ENCODE measurements around the gene MLH1. TPM values are rescaled to one million over a fixed set of nuclear protein-coding genes. Genes with fewer than 3 reads are reported as not detected.

Gene MLH1
- total RNA-seq, 1 experiment from 2014 or later: 47.2 TPM

- TF ChIP-seq CDX4 (CRISPR knock-in tag; IDR thresholded peaks at IDR 0.05; ENCODE audit: borderline replicate concordance) (no peak), MXD4 (CRISPR knock-in tag; IDR thresholded peaks at IDR 0.05; ENCODE audit: borderline replicate concordance) (no peak), AR (CRISPR knock-in tag; IDR thresholded peaks at IDR 0.05) (no peak), E2F5 (CRISPR knock-in tag; IDR thresholded peaks at IDR 0.05) (peak; percentile 80; the same call in 1 of the 2 replicates), FOXP4 (CRISPR knock-in tag; IDR thresholded peaks at IDR 0.05) (peak; percentile 13; the same call in 1 of the 2 replicates), TEAD1 (CRISPR knock-in tag; IDR thresholded peaks at IDR 0.05) (0 out of 2 replicates have a peak, but pooled peaks have one; percentile 26), TP53 (CRISPR knock-in tag; IDR thresholded peaks at IDR 0.05) (no peak), AFF4 (CRISPR knock-in tag; IDR thresholded peaks at IDR 0.05; ENCODE audit: borderline replicate concordance) (no peak), MYBL2 (CRISPR knock-in tag; IDR thresholded peaks at IDR 0.05) (no peak), ERG (CRISPR knock-in tag; IDR thresholded peaks at IDR 0.05) (no peak), NR1H2 (CRISPR knock-in tag; IDR thresholded peaks at IDR 0.05) (no peak), ZNF121 (CRISPR knock-in tag; IDR thresholded peaks at IDR 0.05) (no peak), ZMAT4 (CRISPR knock-in tag; IDR thresholded peaks at IDR 0.05) (no peak), ATF3 (CRISPR knock-in tag; conservative IDR thresholded peaks at IDR 0.05) (no peak), SOX15 (CRISPR knock-in tag; IDR thresholded peaks at IDR 0.05) (no peak), FOXJ3 (CRISPR knock-in tag; IDR thresholded peaks at IDR 0.05; ENCODE audit: borderline replicate concordance) (no peak), ZNF532 (CRISPR knock-in tag; IDR thresholded peaks at IDR 0.05; ENCODE audit: borderline replicate concordance) (no peak), ZNF219 (CRISPR knock-in tag; IDR thresholded peaks at IDR 0.05; ENCODE audit: borderline replicate concordance) (no peak), ETV6 (CRISPR knock-in tag; IDR thresholded peaks at IDR 0.05) (peak; percentile 77), ZBTB21 (CRISPR knock-in tag; IDR thresholded peaks at IDR 0.05; ENCODE audit: borderline replicate concordance) (no peak)
Measured at GRCh38 chr3:36993326-36994283, at the start of gene MLH1 (continued).

Measured in WTC11 (cell line).